HuH-7.5 (cell line): ENCODE results near the gene RSU1.

Experiments used
- DNase-seq: peaks from one replicate; pipeline ENCODE4 v3.0.0; 2011; ENCODE audit warnings: low spot score

The RSU1 gene

GRCh38 chr10:16822027-16822426 lies 4.8 kb upstream of the RSU1 start:
- DNase-seq = no peak

- DNase-seq = no peak
Observed at GRCh38 chr10:16820421-16820820, 3.2 kb upstream of the RSU1 start.

GRCh38 chr10:16820018-16820417 lies 2.8 kb upstream of the RSU1 start:
- no peak for DNase-seq

DNA sequence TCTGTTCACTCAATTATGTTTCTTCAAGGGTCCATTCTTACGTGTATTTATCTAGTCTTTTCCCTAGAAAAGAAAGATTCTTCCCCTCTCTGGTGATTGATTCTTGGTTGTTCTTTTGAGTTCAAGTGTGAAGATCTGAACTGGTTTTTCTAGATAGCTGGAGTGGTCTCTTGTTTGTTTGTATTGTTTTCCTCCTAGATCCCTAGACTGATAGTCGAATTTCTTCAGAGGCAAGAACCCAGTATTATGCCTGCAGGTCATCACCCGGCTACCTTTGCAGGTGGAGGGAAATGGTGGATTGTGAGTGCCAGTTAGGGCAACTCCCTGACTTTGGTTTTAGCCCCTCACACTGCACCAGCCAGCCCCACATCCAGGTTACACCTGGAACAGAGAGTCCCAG lies 2.2 kb upstream of the RSU1 start:
- no peak for DNase-seq

- DNase-seq = no peak
Observed at GRCh38 chr10:16819026-16819425, 1.8 kb upstream of the RSU1 start.

DNA sequence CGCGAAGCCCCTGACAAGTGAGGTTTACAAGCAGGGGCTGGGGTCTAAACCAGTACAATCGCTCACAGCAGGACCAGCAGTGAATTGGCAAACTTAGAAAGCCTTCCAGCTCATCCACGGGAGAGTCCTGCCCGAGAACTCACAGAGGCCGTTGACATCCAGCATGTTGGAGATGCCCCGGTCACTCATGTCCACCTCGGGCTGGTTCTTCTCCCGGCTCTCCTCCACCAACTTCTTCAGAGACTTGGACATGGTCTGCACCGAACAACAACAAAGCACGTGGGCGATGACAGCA lies 447 bp downstream of the RSU1 start:
- no peak for DNase-seq

DNA sequence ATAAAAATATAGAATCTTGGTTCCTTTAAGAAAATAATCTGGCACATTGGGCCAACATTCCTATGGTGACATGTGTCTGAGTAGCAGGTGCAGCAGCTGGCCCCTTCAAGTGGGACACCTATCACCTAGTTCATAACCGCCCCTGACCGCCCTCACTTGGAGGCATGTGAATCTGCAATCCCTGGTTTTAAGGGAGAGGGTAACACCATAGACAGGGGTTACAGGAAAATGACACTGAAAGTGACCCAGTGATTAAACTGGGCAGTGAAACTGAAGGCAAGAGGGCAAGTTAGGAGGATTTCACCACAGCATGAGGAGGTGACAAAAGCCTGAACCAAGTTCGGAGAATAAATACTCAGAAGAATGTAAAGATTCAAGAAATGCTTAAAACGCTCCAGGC lies 1.1 kb downstream of the RSU1 start:
- peak; percentile 11 for DNase-seq

- no peak for DNase-seq
Observed at GRCh38 chr10:16814012-16814411, 3.2 kb downstream of the RSU1 start.

DNA sequence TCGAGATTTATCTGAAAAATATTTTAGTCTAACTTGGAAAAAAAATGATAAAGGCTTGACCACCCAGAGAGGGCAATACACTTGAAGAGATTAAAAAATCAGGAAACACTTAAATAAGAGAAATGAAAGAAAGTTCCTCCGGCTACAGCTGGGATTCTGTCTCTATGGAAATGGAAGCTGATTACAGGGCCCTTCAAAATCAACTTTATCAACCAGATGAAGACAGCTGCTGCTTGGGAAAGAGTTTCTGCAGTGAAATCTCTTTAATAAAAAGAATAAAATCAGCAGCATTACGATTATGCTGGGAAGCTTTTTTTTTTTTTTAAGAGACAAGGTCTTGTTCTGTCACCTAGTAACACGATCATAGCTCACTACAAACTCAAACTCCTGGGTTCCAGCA lies 4.5 kb downstream of the RSU1 start:
- no peak for DNase-seq

- DNase-seq = no peak
Observed at GRCh38 chr10:16811765-16812164, 5.5 kb downstream of the RSU1 start.

- no peak for DNase-seq
Observed at GRCh38 chr10:16811292-16811691, 5.9 kb downstream of the RSU1 start.

DNA sequence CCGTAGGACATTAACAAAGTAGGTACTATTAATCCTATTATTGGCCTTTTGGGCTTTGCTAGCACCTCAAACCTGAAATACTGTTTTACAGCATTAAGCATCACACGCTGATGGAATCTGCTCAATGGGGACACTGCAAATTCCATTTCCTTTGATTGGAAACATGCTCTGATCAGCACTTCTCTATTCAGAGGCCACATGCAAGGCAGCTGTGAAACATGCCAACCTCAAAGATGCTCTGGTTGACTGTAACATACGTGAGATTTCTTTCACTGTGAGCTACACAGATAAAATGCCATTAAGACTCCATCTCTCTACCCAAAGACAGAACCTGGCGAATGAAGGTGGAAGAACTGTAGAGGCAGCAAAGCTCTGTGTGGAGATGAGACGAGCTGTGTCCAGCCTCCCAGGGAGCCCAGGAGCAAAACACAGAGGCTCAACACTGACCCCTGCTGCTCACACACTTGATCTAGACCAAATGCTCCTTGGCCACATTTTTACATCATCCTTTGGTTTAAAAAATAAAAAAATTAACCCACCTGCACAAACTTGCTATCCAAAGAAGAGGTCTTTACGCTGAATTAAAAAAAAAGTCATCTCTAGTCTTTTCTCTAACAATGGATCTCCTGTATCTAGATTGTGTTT lies 8.0 kb downstream of the RSU1 start:
- peak; percentile 21 for DNase-seq

GRCh38 chr10:16804123-16804522 lies 13.1 kb downstream of the RSU1 start:
- no peak for DNase-seq

- no peak for DNase-seq
Observed at GRCh38 chr10:16803464-16803863, 13.8 kb downstream of the RSU1 start.

GRCh38 chr10:16799621-16800020 lies 17.6 kb downstream of the RSU1 start:
- no peak for DNase-seq

GRCh38 chr10:16798571-16798970 lies 18.7 kb downstream of the RSU1 start:
- no peak for DNase-seq

- no peak for DNase-seq
Observed at GRCh38 chr10:16795410-16796073, 21.7 kb downstream of the RSU1 start.

DNA sequence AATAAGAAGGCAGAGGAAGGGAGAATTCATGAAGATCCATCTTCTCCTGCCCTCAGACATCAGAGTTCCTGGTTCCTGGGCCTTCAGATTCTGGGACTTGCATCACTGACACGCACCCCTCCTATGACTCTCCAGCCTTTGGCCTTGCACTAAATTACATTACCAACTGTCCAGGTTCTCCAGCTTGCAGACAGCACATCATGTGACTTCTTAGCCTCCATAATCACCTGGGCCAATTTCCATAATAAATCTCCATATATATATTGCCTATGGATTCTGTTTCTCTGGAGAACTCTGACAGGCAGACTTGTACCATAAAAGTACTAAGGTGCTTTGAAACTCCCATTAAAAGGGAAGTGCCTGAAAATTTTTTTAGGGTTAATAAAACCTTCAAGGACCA lies 23.2 kb downstream of the RSU1 start:
- no peak for DNase-seq

DNA sequence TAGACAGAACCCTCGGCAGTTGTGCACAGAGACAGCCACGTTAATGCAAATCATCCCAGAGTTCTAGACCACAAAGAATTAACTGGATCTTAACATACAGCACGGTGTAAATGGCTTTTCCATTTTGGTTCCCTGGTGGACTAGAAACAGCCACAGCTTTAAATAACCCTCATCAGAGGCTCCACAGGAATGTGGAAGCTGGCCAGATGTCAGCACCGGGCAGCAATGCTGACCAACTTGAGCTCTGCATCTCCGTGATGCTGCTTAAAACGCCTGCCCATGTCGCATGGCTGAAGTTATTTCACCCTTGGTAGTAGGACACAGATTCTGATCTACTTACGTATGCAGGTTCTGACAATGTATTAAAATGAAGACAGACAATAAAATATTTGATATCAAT lies 24.5 kb downstream of the RSU1 start:
- no peak for DNase-seq

- no peak for DNase-seq
Observed at GRCh38 chr10:16789765-16790164, 27.5 kb downstream of the RSU1 start.

- no peak for DNase-seq
Observed at GRCh38 chr10:16789261-16789660, 28.0 kb downstream of the RSU1 start.

- DNase-seq = no peak
Observed at GRCh38 chr10:16788778-16789177, 28.4 kb downstream of the RSU1 start.

GRCh38 chr10:16788125-16788524 lies 29.1 kb downstream of the RSU1 start:
- no peak for DNase-seq

DNA sequence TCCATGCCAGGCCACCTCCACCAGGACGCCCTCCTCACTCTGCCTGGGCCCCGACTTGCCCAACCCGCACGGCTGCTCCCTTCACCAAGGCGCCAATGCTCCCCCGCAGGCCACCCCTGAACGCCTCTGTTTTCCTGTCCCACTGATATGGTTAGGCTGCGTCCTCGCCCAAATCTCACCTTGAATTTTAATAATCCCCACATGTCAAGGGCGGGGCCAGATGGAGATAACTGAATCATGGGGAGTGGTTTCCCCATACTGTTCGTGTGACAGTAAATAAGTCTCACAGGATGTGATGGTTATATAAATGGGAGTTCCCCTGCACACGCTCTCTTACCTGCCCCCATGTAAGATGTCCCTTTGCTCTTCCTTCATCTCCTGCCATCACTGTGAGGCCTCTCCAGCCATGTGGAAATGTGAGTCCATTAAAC lies 29.8 kb downstream of the RSU1 start:
- DNase-seq = no peak
